Upper lobe of left lung (tissue), 4 donors: ENCODE results near the gene ZCRB1.

ENCODE experiments used
- CTCF ChIP-seq, 6 experiments: fragments of 450-650 bp in 4 of 6; fragments of 200-600 bp in 2 of 6; sonication (generic) in 2 of 6; IDR thresholded peaks; one replicate each; pipeline ENCODE4 v1.5.1; 2016 to 2019; ENCODE audit warnings: antibody characterized with exemption in 6 of 6
- POLR2AphosphoS5 ChIP-seq, 2 donors: sonication (generic); formaldehyde crosslinking; IDR thresholded peaks; one replicate each; pipeline ENCODE4 v1.5.1; 2017; ENCODE audit warnings: antibody characterized with exemption in 2 of 2

DNA sequence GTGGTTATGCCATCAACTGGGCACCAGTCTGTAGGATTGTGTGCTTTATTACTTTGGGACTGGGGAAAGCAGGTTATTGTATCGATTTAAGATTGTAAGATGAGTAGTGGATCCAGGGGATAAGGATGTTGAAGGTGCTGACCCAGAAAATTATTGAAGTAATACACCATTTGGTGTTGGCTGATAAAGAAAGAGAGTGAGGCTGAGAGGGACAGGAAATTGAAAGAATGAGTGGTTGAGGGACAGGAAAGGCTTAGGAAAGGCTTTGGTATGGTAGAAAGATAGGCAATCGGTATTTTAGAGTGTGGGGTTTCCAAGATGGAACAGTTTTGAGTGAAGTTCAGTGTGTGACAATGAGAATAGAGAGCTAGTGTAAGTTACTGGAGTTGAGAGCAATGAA is 12.4 kb upstream of the ZCRB1 start:
- TF ChIP-seq POLR2AphosphoS5 (IDR thresholded peaks at IDR 0.05) (no peak), CTCF (IDR thresholded peaks at IDR 0.05) (no peak)
